Parathyroid adenoma (tissue), 2 donors: ENCODE results near the gene MAN2B1.
"Not testable (repeated sequence)": the region's sequence is repeated elsewhere in the genome, so short reads cannot be mapped to it uniquely, and the experiment has no call there.

Source experiments
- H2AFZ ChIP-seq: fragments of 300-600 bp; sonication (generic); one replicate; pipeline ENCODE4 v1.7.0; 2017; ENCODE audit warnings: antibody characterized with exemption, mild to moderate bottlenecking
- H3K27ac ChIP-seq: fragments of 300-600 bp; sonication (generic); one replicate; pipeline ENCODE4 v1.7.0; 2017
- H3K27me3 ChIP-seq: fragments of 300-600 bp; sonication (generic); one replicate; pipeline ENCODE4 v1.7.0; 2017; ENCODE audit warnings: low read length; ENCODE audit not compliant: control insufficient read depth, insufficient read depth
- H3K36me3 ChIP-seq: fragments of 300-600 bp; sonication (generic); one replicate; pipeline ENCODE4 v1.7.0; 2017; ENCODE audit warnings: low read length; ENCODE audit not compliant: control insufficient read depth, insufficient read depth
- H3K4me1 ChIP-seq: fragments of 300-600 bp; sonication (generic); one replicate; pipeline ENCODE4 v1.7.0; 2017; ENCODE audit warnings: control low read depth
- H3K4me2 ChIP-seq: fragments of 300-600 bp; sonication (generic); one replicate; pipeline ENCODE4 v1.7.0; 2017; ENCODE audit warnings: low read length
- H3K4me3 ChIP-seq: fragments of 300-600 bp; sonication (generic); one replicate; pipeline ENCODE4 v1.7.0; 2017; ENCODE audit warnings: low read depth, low read length
- H3K79me2 ChIP-seq: fragments of 300-600 bp; sonication (generic); one replicate; pipeline ENCODE4 v1.7.0; 2017; ENCODE audit warnings: control low read depth
- H3K9ac ChIP-seq: fragments of 300-600 bp; sonication (generic); one replicate; pipeline ENCODE4 v1.7.0; 2017; ENCODE audit warnings: mild to moderate bottlenecking
- H3K9me3 ChIP-seq: fragments of 300-600 bp; sonication (generic); one replicate; pipeline ENCODE4 v1.7.0; 2017; ENCODE audit warnings: low read length; ENCODE audit not compliant: control insufficient read depth
- CTCF ChIP-seq: fragments of 300-600 bp; sonication (generic); IDR thresholded peaks from one replicate; pipeline ENCODE4 v1.7.0; 2017; ENCODE audit warnings: antibody characterized with exemption, mild to moderate bottlenecking
- donor health status: primary hyperparathyroidism.

Gene MAN2B1

GRCh38 chr19:12681074-12681987 is 14.8 kb upstream of the MAN2B1 start, which contains the start of gene DHPS:
Gene DHPS, minus strand, starts transcription at chr19:12681880. Its CDS starts 114 bp downstream, at chr19:12681766.
- Histone ChIP-seq H3K27me3 (no peaks in the 10 kb centered on the region), H3K4me1 (peaks cover 4% of the 10 kb centered on the region), H2AFZ (peak within 1 kb of the TSS; percentile 90), H3K9me3 (no peaks in the 10 kb centered on the region), H3K36me3 (no peaks in the 10 kb centered on the region), H3K4me2 (peak within 1 kb of the TSS; percentile 96), H3K9ac (peak within 1 kb of the TSS; percentile 51), H3K27ac (peak within 1 kb of the TSS; percentile 98), H3K4me3 (peak within 1 kb of the TSS; percentile 100), H3K79me2 (peaks cover 2% of the 10 kb centered on the region)
- peak; percentile 17 for TF ChIP-seq CTCF

GRCh38 chr19:12680034-12680433 is 13.5 kb upstream of the MAN2B1 start:
- H3K9ac ChIP-seq = no peak overlapping the region
- no peak overlapping the region for H3K4me2 ChIP-seq
- TF ChIP-seq CTCF = no peak
- no peaks in the 10 kb centered on the region for H3K27me3 ChIP-seq
- no peaks in the 10 kb centered on the region for H3K36me3 ChIP-seq
- H3K79me2 ChIP-seq = peaks cover 2% of the 10 kb centered on the region
- no peaks in the 10 kb centered on the region for H3K9me3 ChIP-seq
- H2AFZ ChIP-seq = no peak overlapping the region
- peaks cover 4% of the 10 kb centered on the region for H3K4me1 ChIP-seq
- H3K27ac ChIP-seq = no peak overlapping the region
- no peak overlapping the region for H3K4me3 ChIP-seq

GRCh38 chr19:12678039-12678438 is 11.5 kb upstream of the MAN2B1 start:
- H3K4me1 ChIP-seq, H3K4me2 ChIP-seq, H3K27ac ChIP-seq, H2AFZ ChIP-seq, H3K79me2 ChIP-seq, H3K36me3 ChIP-seq, H3K9me3 ChIP-seq, H3K27me3 ChIP-seq, H3K4me3 ChIP-seq, H3K9ac ChIP-seq: not testable (repeated sequence)

GRCh38 chr19:12676928-12677327 is 10.4 kb upstream of the MAN2B1 start:
- no peak overlapping the region for H3K9ac ChIP-seq
- no peak overlapping the region for H2AFZ ChIP-seq
- H3K4me1 ChIP-seq = peaks cover 4% of the 10 kb centered on the region
- H3K79me2 ChIP-seq = peaks cover 2% of the 10 kb centered on the region
- H3K27ac ChIP-seq = peak overlapping the region; percentile 2
- no peaks in the 10 kb centered on the region for H3K9me3 ChIP-seq
- no peaks in the 10 kb centered on the region for H3K36me3 ChIP-seq
- H3K4me2 ChIP-seq = no peak overlapping the region
- no peaks in the 10 kb centered on the region for H3K27me3 ChIP-seq
- no peak overlapping the region for H3K4me3 ChIP-seq
- no peak for TF ChIP-seq CTCF

GRCh38 chr19:12676384-12676792 is 9.8 kb upstream of the MAN2B1 start:
- Histone ChIP-seq H2AFZ (no peak overlapping the region), H3K4me3 (no peak overlapping the region), H3K9ac (no peak overlapping the region), H3K27ac (peak overlapping the region; percentile 2), H3K9me3 (no peaks in the 10 kb centered on the region), H3K27me3 (no peaks in the 10 kb centered on the region), H3K79me2 (peaks cover 2% of the 10 kb centered on the region), H3K4me2 (no peak overlapping the region), H3K36me3 (no peaks in the 10 kb centered on the region), H3K4me1 (peaks cover 4% of the 10 kb centered on the region)
- TF ChIP-seq CTCF = peak; percentile 86
